ENCODE measurements around the gene SLC30A3. TPM values are rescaled to one million over a fixed set of nuclear protein-coding genes. Genes with fewer than 3 reads are reported as not detected.

SLC30A3 gene
- total and polyA plus RNA-seq, 2 of the 4 experiments (the other 2 are of a cell fraction): 0.15 TPM; not detected in 1

GRCh38 chr2:27211241-27211942 is 51.5 kb downstream of the SLC30A3 start:
- Histone ChIP-seq H3K56ac (ENCODE audit: extremely low read depth, insufficient read depth, low read length) (no peak overlapping the region), H3K36me3 (ENCODE audit: control insufficient read depth, insufficient read depth, low read length) (peaks cover 19% of the 10 kb centered on the region), H4K91ac (ENCODE audit: insufficient read depth, low read depth, low read length) (no peak overlapping the region; the same call in 1 of the 2 replicates), H2BK15ac (ENCODE audit: low read depth, low read length) (no peak overlapping the region), H3K9ac (ENCODE audit: low read depth, low read length) (peak overlapping the region; percentile 80), H2BK5ac (ENCODE audit: low read depth, low read length, poor library complexity, severe bottlenecking) (no peak overlapping the region), H3K79me1 (ENCODE audit: low read depth in 1 of 2, low read length in 2 of 2) (peaks cover 23 to 29% of the 10 kb centered on the region in 2 experiments), H2BK120ac (ENCODE audit: low read depth, low read length) (peak overlapping the region; percentile 9; the same call in 1 of the 2 replicates), H2AK5ac (ENCODE audit: low read depth, low read length) (peak overlapping the region; percentile 85), H3K18ac (ENCODE audit: low read depth, low read length) (no peak overlapping the region), H3K9me3 (ENCODE audit: control insufficient read depth, insufficient read depth, low read length) (no peaks in the 10 kb centered on the region), H4K20me1 (ENCODE audit: insufficient read depth, low read length) (no peaks in the 10 kb centered on the region), H2BK20ac (ENCODE audit: low read depth, low read length) (no peak overlapping the region), H3K27me3 (ENCODE audit: control insufficient read depth, insufficient read depth, low read length) (no peaks in the 10 kb centered on the region), H3K4me1 (ENCODE audit: control insufficient read depth, insufficient read depth, low read length) (peaks cover 6% of the 10 kb centered on the region), H3K9me1 (ENCODE audit: insufficient read depth, low read length) (peaks cover 4% of the 10 kb centered on the region; the same call in 1 of the 2 replicates), H3K4me3 (ENCODE audit: insufficient read depth, low read depth, low read length) (peak overlapping the region; percentile 96), H4K8ac (ENCODE audit: low read depth in 2 of 2, low read length in 2 of 2) (peak overlapping the region; percentile 79 to 84; a peak in 3 of 4 replicates), H4K5ac (ENCODE audit: low read depth, low read length) (peak overlapping the region; percentile 14; the same call in 1 of the 2 replicates), H3K14ac (replicated peaks; ENCODE audit: low read depth, low read length) (peak overlapping the region; percentile 64), H2AFZ (replicated peaks; ENCODE audit: low read length, poor library complexity) (peak overlapping the region; percentile 93), H3K23ac (ENCODE audit: low read depth, low read length) (peak overlapping the region; percentile 98), H3K4me2 (ENCODE audit: low read depth, low read length) (peak overlapping the region; percentile 97), H2AK9ac (replicated peaks; ENCODE audit: low read depth, low read length, poor library complexity) (peak overlapping the region; percentile 8), H3K4ac (ENCODE audit: low read depth, low read length) (peak overlapping the region; percentile 42), H3K27ac (ENCODE audit: insufficient read depth, low read length) (peak overlapping the region; percentile 38; the same call in 1 of the 2 replicates)
- TSS peak; percentile 47 for BruUV-seq (replicated peaks)
- TF ChIP-seq NFE2L2 (IDR thresholded peaks at IDR 0.05; ENCODE audit: low read depth, low read length) (no peak), MXI1 (IDR thresholded peaks at IDR 0.05; ENCODE audit: borderline replicate concordance, low read depth, low read length) (0 out of 2 replicates have a peak, but pooled peaks have one; percentile 49)
- intact Hi-C loops (cut with micrococcal nuclease) (loop anchor here (1.0 kb wide), 1 partner anchor 113 kb away; no protein-coding TSS in a partner anchor), dilution Hi-C loops (cut with HindIII; ENCODE audit: low sequenced_read_pairs, unreplicated experiment) (no loop called here), in situ Hi-C loops (cut with MboI; ENCODE audit: low sequenced_read_pairs) (no loop called here)
- DNase-seq (no peak), ATAC-seq (ENCODE audit: low read depth) (peak; percentile 9)
- CTCF ChIA-PET: no interaction called here
- POLR2A ChIA-PET (ENCODE audit: unreplicated experiment): interaction anchor here (0.8 kb wide), 1 partner anchor 9 kb away, joined by 4 read pairs; no protein-coding TSS in a partner anchor
- 0% methylated on average over 10 of the region's 48 CpGs; no CpG with 5 or more reads in 1 of the 2 experiments for WGBS, 2 experiments (ENCODE audit: extremely low coverage in 2 of 2, insufficient read length in 1 of 2)

Data from IMR-90 (cell line).